K562 (cell line): ENCODE data around the gene VMP1. TPM values are rescaled to one million over a fixed set of nuclear protein-coding genes. Genes with fewer than 3 reads are reported as not detected.

Experiments used
- ATAC-seq: fragments of 200-7000 bp; cut with Tn5 transposase; 3 replicates; pipeline ENCODE4 v1.9.1; 2020; ENCODE audit warnings: moderate library complexity
- BruUV-seq: library from RNA; stranded (reverse); fragments of 400-500 nt; replicated peaks from 2 replicates; lab custom pipeline; 2021; lab: Mats Ljungman, UMichigan
- CTCF ChIA-PET: fragments of 300-600 bp; formaldehyde crosslinking; extraction: SDS; loops from one replicate; lab custom pipeline; 2021; ENCODE audit warnings: low intra/inter-chr PET ratio; lab: Yijun Ruan, JAX
- POLR2A ChIA-PET: fragments of 300-600, 350-650 bp; sonication (Branson Sonifier 250); formaldehyde crosslinking; extraction: SDS; loops from one replicate; lab custom pipeline; 2021; ENCODE audit warnings: antibody characterized with exemption, inconsistent platforms; lab: Yijun Ruan, JAX
- DNase-seq, 4 experiments: peaks; one replicate each; pipeline versions ENCODE4 v3.0.0 to v3.0.0-alpha.2; 2011 to 2018; ENCODE audit warnings: low spot score in 3 of 4, mixed read lengths in 3 of 4; ENCODE audit errors: extremely low read depth in 1 of 4
- FAIRE-seq: peaks from 2 replicates; lab custom pipeline; 2011; peaks lifted over from hg19 to GRCh38; lab: Jason Lieb, UNC
- H2AFZ ChIP-seq: 2 replicates; pipeline ENCODE4 v1.6.0; 2011; ENCODE audit warnings: low read depth, low read length, control low read depth, inconsistent platforms
- H3K27ac ChIP-seq: fragments of 200-600 bp; 3 replicates; pipeline ENCODE4 v1.8.0; 2011; ENCODE audit warnings: low read depth, mild to moderate bottlenecking, control low read depth, inconsistent platforms, low read length, moderate library complexity, mixed read lengths; ENCODE audit errors: extremely low read depth
- H3K27me3 ChIP-seq, 2 experiments: fragments of 300-600 bp in 1 of 2; 2 replicates in 1 of 2; 3 replicates in 1 of 2; pipeline versions ENCODE4 v1.6.0 to v1.8.0; 2011; ENCODE audit warnings: inconsistent platforms in 2 of 2, low read length in 2 of 2, mild to moderate bottlenecking in 1 of 2, mixed read lengths in 1 of 2, moderate library complexity in 1 of 2; ENCODE audit not compliant: control insufficient read depth in 2 of 2, insufficient read depth in 2 of 2
- H3K36me3 ChIP-seq: fragments of 300-600 bp; 3 replicates; pipeline ENCODE4 v1.8.0; 2011; ENCODE audit warnings: mild to moderate bottlenecking, low read length, inconsistent platforms; ENCODE audit not compliant: control insufficient read depth, insufficient read depth
- H3K4me1 ChIP-seq, 2 experiments: fragments of 200-600 bp in 1 of 2; replicated peaks in 1 of 2; 2 replicates in 1 of 2; 3 replicates in 1 of 2; pipeline versions ENCODE4 v1.5.1 to v1.8.0; 2011; ENCODE audit warnings: inconsistent platforms in 2 of 2, low read length in 2 of 2, mild to moderate bottlenecking in 1 of 2, mixed read lengths in 1 of 2, moderate library complexity in 1 of 2; ENCODE audit not compliant: control insufficient read depth in 2 of 2, insufficient read depth in 2 of 2
- H3K4me2 ChIP-seq: 2 replicates; pipeline ENCODE4 v1.6.1; 2011; ENCODE audit warnings: low read length, control low read depth, inconsistent platforms, mixed read lengths; ENCODE audit not compliant: insufficient read depth
- H3K4me3 ChIP-seq: fragments of 200-600 bp; sonication (generic), shearing (Covaris generic); 2 replicates; pipeline ENCODE4 v1.5.1; 2016; ENCODE audit warnings: control low read depth, inconsistent platforms
- H3K79me2 ChIP-seq: fragments of 200-600 bp; 3 replicates; pipeline ENCODE4 v1.8.0; 2011; ENCODE audit warnings: low read length, inconsistent platforms; ENCODE audit not compliant: control insufficient read depth, insufficient read depth
- H3K9ac ChIP-seq, 2 experiments: 2 replicates each; pipeline versions ENCODE4 v1.6.0 to v1.6.1; 2011; ENCODE audit warnings: low read depth in 2 of 2, low read length in 2 of 2, control low read depth in 1 of 2, inconsistent platforms in 1 of 2, mild to moderate bottlenecking in 1 of 2, mixed read lengths in 1 of 2; ENCODE audit not compliant: insufficient read depth in 1 of 2
- H3K9me1 ChIP-seq: one replicate; pipeline ENCODE4 v1.6.0; 2011; ENCODE audit warnings: inconsistent platforms, mild to moderate bottlenecking, low read length, moderate library complexity; ENCODE audit not compliant: control insufficient read depth, insufficient read depth
- H3K9me3 ChIP-seq: replicated peaks from 2 replicates; pipeline ENCODE4 v1.5.1; 2011; ENCODE audit warnings: low read depth, low read length, inconsistent platforms; ENCODE audit not compliant: control insufficient read depth, insufficient read depth
- H4K20me1 ChIP-seq: replicated peaks from 2 replicates; pipeline ENCODE4 v1.6.1; 2011; ENCODE audit warnings: low read length, inconsistent platforms, mixed read lengths; ENCODE audit not compliant: control insufficient read depth, insufficient read depth
- FUS ChIP-seq: fragments of 200-400 bp; formaldehyde crosslinking; optimal IDR thresholded peaks from 2 replicates; pipeline ENCODE3; 2017; ENCODE audit warnings: low read depth, low read length
- MEIS2 ChIP-seq: fragments of 450-650 bp; IDR thresholded peaks from 2 replicates; pipeline ENCODE4 v1.6.1; 2014; ENCODE audit warnings: mild to moderate bottlenecking; ENCODE audit not compliant: partially characterized antibody
- NONO ChIP-seq, 2 experiments: fragments of 200-400 bp in 1 of 2; fragments of 450-650 bp in 1 of 2; formaldehyde crosslinking in 1 of 2; IDR thresholded peaks; 2 replicates each; pipeline ENCODE4 v1.6.1; 2017; ENCODE audit warnings: low read depth in 2 of 2, mild to moderate bottlenecking in 2 of 2, moderate library complexity in 2 of 2, low read length in 1 of 2
- PURB ChIP-seq: sonication (generic); formaldehyde crosslinking; IDR thresholded peaks from 2 replicates; pipeline ENCODE4 v1.9.0; 2021; ENCODE audit warnings: low read depth, mild to moderate bottlenecking, missing genetic modification reagents
- RHOXF2B ChIP-seq: fragments of 250-450 bp; sonication (Bioruptor Pico); conservative IDR thresholded peaks from 2 replicates; pipeline ENCODE4 v1.5.1; 2021
- ZNF589 ChIP-seq: fragments of 200-800 bp; sonication (Bioruptor generic); IDR thresholded peaks from 2 replicates; pipeline ENCODE4 v1.6.1; 2016; ENCODE audit warnings: low read depth, missing genetic modification characterization, missing compliant biosample characterization
- WGBS: fragments of 100-300 bp; shearing (Covaris generic); methylation state at CpG from one replicate; pipeline ENCODE4 v1.1.6; 2016; ENCODE audit warnings: low coverage, mixed read lengths; ENCODE audit not compliant: insufficient coverage; ENCODE audit errors: missing lambda C conversion rate; 5-methylcytosine and 5-hydroxymethylcytosine counted together
- in situ Hi-C: fragments of 300-500 bp; cut with MboI; formaldehyde crosslinking; loops from 4 replicates; pipeline ENCODE4 v1.15.0; 2018; ENCODE audit warnings: inconsistent platforms, mixed read lengths
- intact Hi-C: fragments of 100-400 bp; cut with micrococcal nuclease; formaldehyde crosslinking; loops from 2 replicates; pipeline ENCODE4 v1.14.2; 2022
- polyA plus RNA-seq, 8 experiments: library from polyadenylated mRNA; depleted of rRNA in 4 of 8; stranded (reverse) in 5 of 8; unstranded in 3 of 8; fragments of >200 nt; fragmentation: Nextera tagmentation in 2 of 8; fragmentation: Illumina TruSeq in 1 of 8; extraction: Ambion mirVana in 2 of 8; extraction: Trizol in 1 of 8; gene quantifications; 2 replicates each; pipeline versions ENCODE4 v1.2.1 to v1.2.3, GENCODE V29; 2011 to 2014; ENCODE audit warnings: inconsistent platforms in 1 of 8, missing spikeins in 1 of 8
- total RNA-seq, 7 experiments: library from RNA; depleted of rRNA in 6 of 7; stranded (reverse); fragments of >200 nt in 6 of 7; fragmentation: Illumina TruSeq in 2 of 7; extraction: Trizol in 2 of 7; gene quantifications; 2 replicates each; pipeline versions ENCODE4 v1.2.1 to v1.2.3, GENCODE V29; 2011 to 2021; ENCODE audit warnings: low replicate concordance in 1 of 7
- TF ChIP-seq, protein P1 (sequence below), 3 experiments: fragments of 200-800 bp in 1 of 3; fragments of 250-450 bp in 1 of 3; fragments of 450-650 bp in 1 of 3; sonication (Bioruptor Pico) in 1 of 3; sonication (Bioruptor generic) in 1 of 3; formaldehyde crosslinking in 1 of 3; IDR thresholded peaks; 2 replicates each; pipeline versions ENCODE4 v1.6.1 to v1.8.0; 2016 to 2022; ENCODE audit warnings: mild to moderate bottlenecking in 2 of 3, missing genetic modification characterization in 2 of 3, missing compliant biosample characterization in 1 of 3, moderate library complexity in 1 of 3
- TF ChIP-seq, protein P2 (sequence below): fragments of 450-650 bp; formaldehyde crosslinking; conservative IDR thresholded peaks from 2 replicates; pipeline ENCODE4 v1.4.0; 2022; ENCODE audit warnings: mild to moderate bottlenecking, missing genetic modification characterization
- TF ChIP-seq, protein P3 (sequence below): fragments of 450-650 bp; IDR thresholded peaks from 2 replicates; pipeline ENCODE4 v1.6.1; 2016
- TF ChIP-seq, protein P4 (sequence below), 2 experiments: IDR thresholded peaks in 1 of 2; conservative IDR thresholded peaks in 1 of 2; 2 replicates each; pipeline ENCODE4 v1.6.1; 2016; ENCODE audit warnings: low read depth in 2 of 2, mild to moderate bottlenecking in 1 of 2, missing compliant biosample characterization in 1 of 2, missing genetic modification characterization in 1 of 2, moderate library complexity in 1 of 2

VMP1 gene
- total and polyA plus RNA-seq, 9 of the 15 experiments (the other 6 are each of a cell fraction or from before 2014, with no cell fraction given): 123 to 304 (median 151) TPM

DNA sequence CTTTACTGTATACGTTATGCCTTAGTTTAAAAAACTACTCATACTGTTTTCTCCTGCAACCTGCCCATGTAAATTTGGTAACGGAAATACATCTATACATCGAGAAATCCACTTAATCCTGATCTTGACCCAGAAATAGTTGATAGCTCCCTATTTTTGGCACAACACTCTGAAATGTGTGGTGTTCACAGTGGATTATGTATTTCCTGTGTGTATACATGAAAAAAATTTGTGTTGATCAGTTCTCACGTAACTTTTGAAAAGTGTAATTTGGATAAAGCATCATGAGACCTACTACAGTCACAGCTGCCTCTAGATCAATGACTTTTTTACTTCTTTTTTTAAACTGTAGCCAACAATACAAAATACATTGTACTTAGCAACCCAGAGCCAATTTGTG lies 90.7 kb downstream of the VMP1 start (continued):
- TF ChIP-seq, protein P1, sequence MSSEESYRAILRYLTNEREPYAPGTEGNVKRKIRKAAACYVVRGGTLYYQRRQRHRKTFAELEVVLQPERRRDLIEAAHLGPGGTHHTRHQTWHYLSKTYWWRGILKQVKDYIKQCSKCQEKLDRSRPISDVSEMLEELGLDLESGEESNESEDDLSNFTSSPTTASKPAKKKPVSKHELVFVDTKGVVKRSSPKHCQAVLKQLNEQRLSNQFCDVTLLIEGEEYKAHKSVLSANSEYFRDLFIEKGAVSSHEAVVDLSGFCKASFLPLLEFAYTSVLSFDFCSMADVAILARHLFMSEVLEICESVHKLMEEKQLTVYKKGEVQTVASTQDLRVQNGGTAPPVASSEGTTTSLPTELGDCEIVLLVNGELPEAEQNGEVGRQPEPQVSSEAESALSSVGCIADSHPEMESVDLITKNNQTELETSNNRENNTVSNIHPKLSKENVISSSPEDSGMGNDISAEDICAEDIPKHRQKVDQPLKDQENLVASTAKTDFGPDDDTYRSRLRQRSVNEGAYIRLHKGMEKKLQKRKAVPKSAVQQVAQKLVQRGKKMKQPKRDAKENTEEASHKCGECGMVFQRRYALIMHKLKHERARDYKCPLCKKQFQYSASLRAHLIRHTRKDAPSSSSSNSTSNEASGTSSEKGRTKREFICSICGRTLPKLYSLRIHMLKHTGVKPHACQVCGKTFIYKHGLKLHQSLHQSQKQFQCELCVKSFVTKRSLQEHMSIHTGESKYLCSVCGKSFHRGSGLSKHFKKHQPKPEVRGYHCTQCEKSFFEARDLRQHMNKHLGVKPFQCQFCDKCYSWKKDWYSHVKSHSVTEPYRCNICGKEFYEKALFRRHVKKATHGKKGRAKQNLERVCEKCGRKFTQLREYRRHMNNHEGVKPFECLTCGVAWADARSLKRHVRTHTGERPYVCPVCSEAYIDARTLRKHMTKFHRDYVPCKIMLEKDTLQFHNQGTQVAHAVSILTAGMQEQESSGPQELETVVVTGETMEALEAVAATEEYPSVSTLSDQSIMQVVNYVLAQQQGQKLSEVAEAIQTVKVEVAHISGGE (CRISPR knock-in tag; IDR thresholded peaks at IDR 0.05): no peak
- TF ChIP-seq, all 486 proteins: peak for 0

DNA sequence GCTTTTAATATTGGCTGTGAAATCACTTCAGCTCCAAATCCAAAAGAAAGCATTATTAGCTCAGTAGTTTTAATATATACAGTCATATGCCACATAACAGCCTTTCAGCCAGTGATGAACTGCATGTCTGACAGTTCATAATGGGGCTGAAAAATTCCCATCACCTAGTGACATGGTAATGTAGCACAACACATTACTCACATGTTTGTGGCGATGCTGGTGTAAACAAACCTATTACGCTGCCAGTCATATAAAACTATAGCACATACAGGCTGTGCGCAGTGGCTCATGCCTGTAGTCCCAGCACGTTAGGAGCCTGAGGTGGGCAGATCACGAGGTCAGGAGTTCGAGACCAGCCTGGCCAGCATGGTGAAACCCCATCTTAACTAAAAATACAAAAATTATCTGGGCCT lies 93.1 kb downstream of the VMP1 start:
- ChIA-PET CTCF (no interaction called here), POLR2A (interaction anchor here (0.7 kb wide), 1 partner anchor 37 kb away, joined by 3 read pairs; no protein-coding TSS in a partner anchor)
- H3K4me3 ChIP-seq: no peak overlapping the region
- in situ Hi-C loops (no loop called here), intact Hi-C loops (no loop called here)
- whole genome bisulfite sequencing: 89% methylated on average over 6 of the region's 6 CpGs
- DNase-seq (no peak), FAIRE-seq (no peak), ATAC-seq (no peak)
- H3K27me3 ChIP-seq: no peaks in the 10 kb centered on the region
- H3K4me1 ChIP-seq: peaks cover 0 to 8% of the 10 kb centered on the region in 2 experiments; a peak in 3 of 5 replicates
- no peak overlapping the region; the same call in 2 of the 3 replicates for H3K27ac ChIP-seq
- no peaks in the 10 kb centered on the region for H3K9me3 ChIP-seq
- no peaks in the 10 kb centered on the region for H3K9me1 ChIP-seq
- H2AFZ ChIP-seq: no peak overlapping the region
- peaks cover 5% of the 10 kb centered on the region for H3K36me3 ChIP-seq
- no peak overlapping the region for H3K9ac ChIP-seq
- H4K20me1 ChIP-seq: no peaks in the 10 kb centered on the region
- H3K79me2 ChIP-seq: peaks cover 7% of the 10 kb centered on the region; the same call in 1 of the 3 replicates
- no TSS peak for BruUV-seq
- no peak overlapping the region for H3K4me2 ChIP-seq
- TF ChIP-seq MEIS2 (peak; percentile 31), NONO (IDR thresholded peaks at IDR 0.05; ENCODE audit: low read depth in 2 of 2, low read length in 1 of 2) (no peak), PURB (CRISPR knock-in tag) (no peak), ZNF589 (CRISPR knock-in tag) (no peak), FUS (no peak), RHOXF2B (CRISPR knock-in tag) (no peak)
- TF ChIP-seq, protein P2, sequence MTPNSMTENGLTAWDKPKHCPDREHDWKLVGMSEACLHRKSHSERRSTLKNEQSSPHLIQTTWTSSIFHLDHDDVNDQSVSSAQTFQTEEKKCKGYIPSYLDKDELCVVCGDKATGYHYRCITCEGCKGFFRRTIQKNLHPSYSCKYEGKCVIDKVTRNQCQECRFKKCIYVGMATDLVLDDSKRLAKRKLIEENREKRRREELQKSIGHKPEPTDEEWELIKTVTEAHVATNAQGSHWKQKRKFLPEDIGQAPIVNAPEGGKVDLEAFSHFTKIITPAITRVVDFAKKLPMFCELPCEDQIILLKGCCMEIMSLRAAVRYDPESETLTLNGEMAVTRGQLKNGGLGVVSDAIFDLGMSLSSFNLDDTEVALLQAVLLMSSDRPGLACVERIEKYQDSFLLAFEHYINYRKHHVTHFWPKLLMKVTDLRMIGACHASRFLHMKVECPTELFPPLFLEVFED: no peak
- TF ChIP-seq, protein P3, sequence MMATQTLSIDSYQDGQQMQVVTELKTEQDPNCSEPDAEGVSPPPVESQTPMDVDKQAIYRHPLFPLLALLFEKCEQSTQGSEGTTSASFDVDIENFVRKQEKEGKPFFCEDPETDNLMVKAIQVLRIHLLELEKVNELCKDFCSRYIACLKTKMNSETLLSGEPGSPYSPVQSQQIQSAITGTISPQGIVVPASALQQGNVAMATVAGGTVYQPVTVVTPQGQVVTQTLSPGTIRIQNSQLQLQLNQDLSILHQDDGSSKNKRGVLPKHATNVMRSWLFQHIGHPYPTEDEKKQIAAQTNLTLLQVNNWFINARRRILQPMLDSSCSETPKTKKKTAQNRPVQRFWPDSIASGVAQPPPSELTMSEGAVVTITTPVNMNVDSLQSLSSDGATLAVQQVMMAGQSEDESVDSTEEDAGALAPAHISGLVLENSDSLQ: no peak
- TF ChIP-seq, protein P4, sequence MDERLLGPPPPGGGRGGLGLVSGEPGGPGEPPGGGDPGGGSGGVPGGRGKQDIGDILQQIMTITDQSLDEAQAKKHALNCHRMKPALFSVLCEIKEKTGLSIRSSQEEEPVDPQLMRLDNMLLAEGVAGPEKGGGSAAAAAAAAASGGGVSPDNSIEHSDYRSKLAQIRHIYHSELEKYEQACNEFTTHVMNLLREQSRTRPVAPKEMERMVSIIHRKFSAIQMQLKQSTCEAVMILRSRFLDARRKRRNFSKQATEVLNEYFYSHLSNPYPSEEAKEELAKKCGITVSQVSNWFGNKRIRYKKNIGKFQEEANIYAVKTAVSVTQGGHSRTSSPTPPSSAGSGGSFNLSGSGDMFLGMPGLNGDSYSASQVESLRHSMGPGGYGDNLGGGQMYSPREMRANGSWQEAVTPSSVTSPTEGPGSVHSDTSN (CRISPR knock-in tag; IDR thresholded peaks at IDR 0.05; ENCODE audit: low read depth): no peak
- TF ChIP-seq, protein P4 (tag; conservative IDR thresholded peaks at IDR 0.05; ENCODE audit: low read depth): 0 out of 2 replicates have a peak, but pooled peaks have one; percentile 7
